Measurements from ENCODE around the gene MACROD2.

MACROD2 gene

DNA sequence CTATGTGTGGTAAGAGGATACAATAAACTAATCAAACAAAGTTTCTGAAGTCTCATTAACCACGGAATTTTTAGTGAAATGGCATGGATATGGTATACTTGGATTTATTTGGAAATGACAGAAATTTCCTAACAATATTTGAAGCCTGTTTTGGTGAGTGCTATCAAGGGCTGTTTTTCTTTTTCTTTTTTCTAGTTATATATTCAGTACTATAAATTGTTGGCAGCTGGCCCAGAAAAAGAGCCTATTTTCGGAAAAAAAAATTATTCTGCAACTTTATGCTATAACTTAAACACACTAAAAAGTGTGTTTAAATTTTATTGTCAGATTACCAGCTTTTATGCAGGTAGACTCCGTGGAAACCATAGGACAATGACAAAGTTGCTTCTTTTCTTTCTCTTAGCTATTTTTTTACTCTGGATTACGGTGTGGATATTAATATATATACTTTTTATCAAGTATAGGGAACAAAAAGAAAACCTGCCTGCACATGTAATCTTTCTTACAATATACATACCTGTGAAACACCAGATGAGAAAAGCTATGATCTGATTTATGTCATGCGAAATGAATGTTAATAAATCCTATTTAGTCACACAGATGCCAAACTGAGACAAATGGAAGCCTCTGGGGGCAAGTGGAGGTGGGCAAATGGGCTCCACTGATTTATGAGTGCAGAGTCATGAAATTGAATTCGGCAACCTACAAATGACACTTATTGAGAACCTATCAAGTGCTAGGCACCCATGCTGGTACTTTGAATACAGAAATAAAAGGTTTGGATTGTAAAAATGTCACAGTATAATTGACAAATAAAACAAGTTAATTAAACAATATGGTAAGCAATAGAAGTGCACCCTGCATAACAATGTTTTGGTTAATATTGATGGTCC lies 1261.6 kb downstream of the MACROD2 start:
- no peak for DNase-seq

DNA sequence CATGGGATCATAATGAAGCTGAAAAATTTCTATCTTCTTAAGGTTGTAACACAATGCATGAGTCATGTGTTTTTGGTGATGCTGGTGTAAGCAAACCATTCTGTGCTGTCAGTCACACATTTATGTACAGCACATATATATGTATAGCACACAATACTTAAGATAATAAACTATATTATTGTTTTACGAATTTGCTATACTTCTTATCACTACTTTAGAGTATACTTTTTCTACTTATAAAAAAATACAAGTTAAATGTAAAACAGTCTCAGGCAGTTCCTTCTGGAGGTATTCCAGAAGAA lies 1262.2 kb downstream of the MACROD2 start:
- DNase-seq, result no peak

DNA sequence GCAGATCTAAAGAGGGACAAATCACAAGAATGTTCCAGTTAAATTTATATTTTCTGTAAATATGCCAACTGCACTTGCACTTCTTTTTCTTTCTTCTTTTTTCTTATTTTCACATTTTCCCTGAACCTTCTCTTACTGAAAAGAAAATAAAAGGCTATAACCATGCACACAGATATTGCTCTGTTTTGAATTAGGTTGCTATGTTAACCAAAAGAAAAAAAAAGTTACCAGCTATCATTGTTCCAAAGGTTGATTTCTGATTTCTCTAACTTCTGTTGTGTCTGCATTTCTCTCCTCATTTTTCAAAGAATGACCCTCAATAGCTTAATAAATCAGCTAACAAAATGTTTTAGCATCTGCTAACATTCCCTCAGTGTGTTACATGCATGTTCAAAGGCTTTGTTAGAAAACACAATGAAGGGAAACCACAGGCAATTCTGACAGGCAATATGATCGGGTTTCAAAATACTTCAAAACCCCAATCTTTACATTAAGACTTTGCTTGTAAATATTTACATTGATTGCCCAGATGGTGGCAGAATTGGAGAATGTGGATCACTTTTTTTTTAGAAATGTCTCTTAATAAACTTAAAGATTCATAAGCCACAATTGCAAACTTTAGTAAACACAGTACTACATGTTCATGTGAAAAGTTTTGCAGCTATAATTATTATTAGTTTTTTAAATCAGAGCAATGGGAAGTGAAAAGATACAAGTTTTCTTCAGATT lies 1270.4 kb downstream of the MACROD2 start:
- DNase-seq, result no peak

DNA sequence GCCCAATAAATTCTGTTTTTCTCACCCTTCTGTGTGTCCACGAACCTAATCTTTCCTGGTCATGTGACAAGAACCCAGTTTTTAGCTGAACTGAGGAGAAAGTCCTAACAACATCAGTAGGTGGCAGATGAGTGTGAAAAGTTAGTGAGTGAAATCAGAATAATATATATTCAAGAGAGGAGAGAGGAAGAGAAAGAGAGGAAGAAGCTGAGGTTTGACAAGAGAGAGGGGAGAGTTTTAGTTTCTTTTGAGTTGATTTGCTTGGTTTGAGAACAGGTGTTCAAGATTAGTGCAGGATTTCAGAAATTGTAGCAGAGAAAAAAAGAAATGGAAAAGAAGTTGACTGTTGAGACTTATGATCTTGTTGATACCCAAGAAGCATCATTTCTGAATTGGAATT lies 1272.6 kb downstream of the MACROD2 start:
- no peak for DNase-seq

DNA sequence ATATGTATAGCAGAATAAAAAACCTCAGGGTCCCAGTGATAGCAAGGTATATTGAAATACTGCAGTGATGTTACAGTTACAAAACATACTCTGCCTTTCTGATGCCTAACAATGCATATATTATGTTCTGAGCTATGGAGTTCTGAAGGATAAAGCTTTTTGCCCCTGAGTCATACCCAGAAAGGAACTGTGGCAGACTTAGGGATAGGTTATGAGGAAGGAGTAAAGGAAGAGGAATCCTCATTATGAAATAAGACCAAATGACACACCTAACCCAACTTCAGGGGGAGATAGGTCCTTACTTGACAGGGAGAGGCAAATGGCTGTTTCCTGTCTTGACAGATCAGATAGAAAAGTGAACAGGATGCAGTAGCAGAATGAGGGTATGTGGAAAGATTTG lies 1282.7 kb downstream of the MACROD2 start:
- DNase-seq, result no peak

DNA sequence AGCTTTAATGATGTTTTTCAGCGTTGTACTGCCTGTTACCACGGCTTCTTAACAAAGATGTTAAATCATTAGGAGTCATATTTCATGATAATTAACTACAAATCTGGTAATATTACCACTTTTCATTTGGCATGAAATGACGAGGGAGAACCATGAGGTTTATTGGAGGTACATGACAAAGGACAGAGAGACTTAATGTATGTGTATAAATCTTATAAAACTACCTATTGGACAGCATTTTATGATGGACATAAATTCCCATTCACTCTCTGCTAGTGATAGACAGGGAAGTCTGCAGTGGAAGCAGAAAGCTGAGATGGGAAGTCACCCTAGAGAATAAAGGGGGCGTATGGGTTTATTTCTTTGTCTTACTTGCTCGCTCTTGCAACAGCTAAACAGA lies 1292.0 kb downstream of the MACROD2 start:
- DNase-seq, result no peak

DNA sequence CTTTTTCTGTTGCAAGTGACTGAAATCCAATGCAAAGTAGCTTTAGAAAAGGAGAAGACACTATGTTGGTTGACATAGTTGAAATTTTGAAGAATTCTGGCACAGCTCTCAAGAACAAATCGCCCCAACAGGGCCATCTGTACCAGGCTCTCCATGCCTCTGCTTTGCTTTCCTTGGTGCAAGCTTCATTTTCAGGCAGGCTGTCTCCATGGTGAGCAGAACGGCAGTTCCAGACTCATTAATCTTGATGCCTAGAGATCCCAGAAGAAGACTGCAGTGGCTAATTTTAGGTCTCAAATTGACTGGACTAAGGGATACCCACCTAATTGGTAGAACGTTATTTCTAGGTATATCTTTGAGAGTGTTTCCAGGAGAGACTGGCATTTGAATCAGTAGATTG lies 1292.8 kb downstream of the MACROD2 start:
- DNase-seq, result no peak

DNA sequence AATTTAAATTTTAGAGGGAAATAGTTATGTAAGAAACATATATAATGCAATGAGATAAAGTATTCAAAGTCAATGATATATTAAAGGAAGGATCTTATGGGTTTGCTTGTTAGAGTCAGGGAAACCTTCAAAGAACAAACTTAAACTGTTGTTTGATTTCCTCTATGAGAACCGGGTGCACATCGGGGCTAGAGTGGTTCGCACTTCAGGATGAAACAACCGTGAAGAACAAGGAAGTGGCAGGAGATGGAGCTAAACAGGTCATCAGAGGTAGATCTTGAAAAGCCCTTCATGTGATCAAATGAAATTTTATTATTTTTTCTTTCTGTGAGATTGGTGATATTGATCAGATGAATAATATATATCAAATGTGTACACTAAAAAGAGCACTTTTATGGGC lies 1294.0 kb downstream of the MACROD2 start:
- no peak for DNase-seq

DNA sequence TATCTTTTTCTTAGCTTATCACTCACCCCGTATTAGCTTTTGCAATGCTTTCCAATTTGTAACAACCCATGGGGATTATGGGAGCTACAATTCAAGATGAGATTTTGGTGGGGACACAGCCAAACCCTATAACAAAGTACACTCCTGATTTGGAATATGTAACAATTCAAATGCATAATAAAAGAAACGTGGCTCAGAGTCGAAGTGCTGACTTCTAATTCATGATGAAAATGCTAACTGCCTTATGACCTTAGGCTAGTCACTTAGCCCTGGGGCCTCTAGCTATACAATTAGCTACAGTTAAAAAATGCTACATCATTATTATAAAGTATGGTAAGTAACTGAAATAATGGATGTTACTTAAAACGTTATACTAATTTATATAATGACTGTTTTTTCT lies 1297.1 kb downstream of the MACROD2 start:
- DNase-seq, result no peak

DNA sequence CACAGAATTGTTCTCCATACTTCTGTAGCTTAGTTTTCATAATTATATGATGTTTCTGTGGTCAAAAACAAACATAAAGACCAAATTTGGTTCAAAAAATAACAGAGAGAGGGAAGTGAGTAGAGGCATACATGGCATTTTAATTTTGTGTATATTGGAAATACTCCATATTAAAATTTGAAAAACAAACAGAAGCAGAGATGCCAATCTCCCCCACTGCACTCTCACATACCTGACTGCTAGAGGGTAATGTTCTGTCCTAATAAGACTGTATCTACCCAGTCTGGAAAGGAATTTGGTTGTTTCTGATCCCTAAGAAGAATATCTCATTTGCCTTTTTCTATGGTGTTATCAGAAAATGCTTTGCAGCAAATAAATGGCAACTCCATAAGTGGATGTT lies 1301.1 kb downstream of the MACROD2 start:
- no peak for DNase-seq

DNA sequence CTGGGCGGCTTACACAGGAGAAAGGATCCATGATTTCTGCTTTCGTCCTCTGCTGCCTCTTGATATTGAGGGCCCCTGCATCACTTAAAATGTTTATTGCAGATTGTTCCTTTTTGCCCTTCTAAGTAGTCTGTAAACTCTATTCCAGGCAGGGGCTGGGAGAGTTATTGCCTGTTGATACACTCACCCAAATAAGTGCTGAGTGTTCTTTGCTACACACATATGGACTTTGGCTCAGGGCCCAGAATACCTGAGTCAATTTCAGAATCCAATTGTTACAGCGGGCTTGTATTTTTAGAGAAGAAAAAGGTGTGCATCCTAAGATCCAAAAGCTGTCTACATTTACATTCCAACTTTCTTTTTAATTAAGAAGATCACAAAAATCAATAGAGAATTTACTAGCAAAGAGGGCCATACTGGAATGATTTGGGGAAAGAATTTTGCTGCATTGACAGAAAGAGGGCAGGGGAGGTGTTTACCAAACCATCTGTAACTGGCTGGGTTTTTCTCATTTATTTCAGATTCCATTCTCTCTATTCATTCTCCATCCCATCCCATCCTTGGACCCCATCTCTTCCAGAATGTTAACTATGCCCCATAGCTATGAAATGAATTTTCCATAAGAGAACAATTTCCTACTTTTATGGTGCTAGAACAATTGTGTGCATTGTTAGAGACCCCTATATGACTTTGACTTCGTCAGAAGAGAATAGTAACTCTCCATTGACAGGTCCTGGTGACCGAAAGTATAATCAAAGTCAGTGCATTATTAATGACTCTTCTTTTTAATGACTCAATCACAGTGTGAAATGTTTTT lies 1302.0 kb downstream of the MACROD2 start:
- DNase-seq, result no peak

DNA sequence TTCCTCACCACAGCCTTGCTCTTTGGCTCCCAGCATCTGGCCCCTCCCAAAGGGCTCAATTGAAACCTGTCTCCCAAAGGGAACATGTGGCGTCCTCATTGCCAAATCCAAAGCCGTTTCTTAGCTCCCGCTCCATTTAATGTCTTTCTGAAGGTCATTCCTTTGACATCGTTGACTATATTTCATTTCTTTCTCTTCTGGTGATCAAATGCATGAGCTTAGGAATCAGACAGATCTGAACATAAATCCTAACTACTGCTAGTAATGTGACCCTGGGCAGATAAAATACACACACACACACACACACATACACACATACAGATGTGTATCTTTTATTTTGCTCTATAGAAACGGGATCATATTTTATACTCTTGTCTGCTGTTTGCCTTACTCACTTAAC lies 1306.8 kb downstream of the MACROD2 start:
- DNase-seq, result no peak

DNA sequence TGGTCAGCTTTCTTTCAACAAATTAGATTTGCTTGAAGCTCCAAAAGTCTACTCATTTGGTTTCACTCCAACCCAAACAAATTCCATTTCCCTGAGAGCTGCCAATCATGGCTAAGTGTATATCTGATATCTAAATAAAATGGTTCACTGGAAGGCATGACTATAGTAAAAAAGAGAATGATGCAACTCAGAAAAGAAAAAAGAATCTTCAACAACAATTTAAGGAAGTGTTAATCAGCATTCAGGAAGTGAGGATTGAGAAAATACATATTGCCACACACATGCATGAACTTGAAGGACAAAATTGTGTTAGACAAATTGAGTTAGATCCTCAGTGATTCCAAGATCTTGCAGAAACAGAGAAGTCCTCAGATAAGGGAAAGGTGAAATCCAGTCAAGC lies 1315.0 kb downstream of the MACROD2 start:
- no peak for DNase-seq

DNA sequence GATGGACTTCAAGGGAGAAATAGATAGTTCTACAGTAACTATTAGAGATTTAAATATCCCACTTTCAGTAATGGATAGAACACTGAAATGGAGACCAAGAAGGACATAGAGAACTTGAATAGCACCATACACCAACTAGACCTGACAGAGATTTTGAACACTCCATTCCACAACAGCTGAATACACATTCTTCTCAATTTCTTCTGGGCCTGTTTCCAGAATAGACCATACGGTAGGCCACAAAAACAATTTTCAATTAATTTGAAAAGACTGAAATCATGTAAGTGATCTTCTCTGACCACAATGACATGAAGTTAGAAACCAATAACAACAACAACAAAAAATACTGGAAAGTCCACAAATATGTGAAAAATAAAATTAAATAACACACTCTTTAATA lies 1321.2 kb downstream of the MACROD2 start:
- no peak for DNase-seq

DNA sequence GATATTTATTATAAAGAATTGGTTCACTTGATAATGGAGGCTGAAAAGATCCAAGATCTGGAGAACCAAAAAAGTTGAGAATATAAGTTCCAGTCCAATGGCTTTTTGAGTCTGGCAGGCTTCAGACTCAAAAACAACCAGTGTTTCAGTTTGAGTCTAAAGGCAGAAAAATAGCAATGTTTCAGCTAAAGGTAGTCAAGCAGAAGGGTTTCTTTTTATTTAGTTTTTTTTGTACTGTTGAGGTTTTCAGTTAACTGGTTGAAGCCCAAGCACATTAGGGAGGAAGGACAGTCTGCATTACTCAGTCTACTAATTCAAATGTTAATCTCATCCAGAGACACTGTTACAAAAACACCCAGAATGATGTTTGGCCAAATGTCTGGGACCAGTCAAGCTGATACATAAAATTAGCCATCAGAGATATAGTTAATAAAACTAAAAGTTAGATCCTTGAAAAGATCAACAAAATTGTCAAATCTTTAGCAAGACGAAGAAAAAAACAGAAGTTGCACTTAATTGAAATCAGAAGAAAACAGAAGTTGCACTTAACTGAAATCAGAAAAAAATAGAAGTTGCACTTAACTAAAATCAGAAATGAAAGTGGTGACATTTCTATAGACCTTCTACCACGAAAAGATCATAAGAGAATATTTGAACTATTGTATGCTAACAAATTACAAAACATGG lies 1322.4 kb downstream of the MACROD2 start:
- DNase-seq, result no peak

DNA sequence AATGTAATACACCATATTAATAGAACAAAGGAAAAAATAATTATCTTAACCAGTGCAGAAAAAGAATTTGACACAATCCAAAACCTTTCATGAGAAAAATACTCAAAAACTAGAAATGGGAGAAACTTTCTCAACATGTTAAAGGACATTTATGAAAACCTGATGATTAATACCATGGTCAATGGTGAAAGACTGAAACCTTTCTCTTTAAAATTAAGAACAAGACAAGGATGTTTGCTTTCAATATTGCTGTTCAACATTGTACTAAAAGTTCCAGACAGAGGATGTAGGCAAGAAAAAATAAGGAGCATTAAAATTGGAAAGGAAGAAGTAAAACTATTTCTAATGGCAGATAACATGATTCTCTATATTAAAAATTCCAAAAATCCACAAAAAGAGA lies 1323.4 kb downstream of the MACROD2 start:
- DNase-seq, result no peak

DNA sequence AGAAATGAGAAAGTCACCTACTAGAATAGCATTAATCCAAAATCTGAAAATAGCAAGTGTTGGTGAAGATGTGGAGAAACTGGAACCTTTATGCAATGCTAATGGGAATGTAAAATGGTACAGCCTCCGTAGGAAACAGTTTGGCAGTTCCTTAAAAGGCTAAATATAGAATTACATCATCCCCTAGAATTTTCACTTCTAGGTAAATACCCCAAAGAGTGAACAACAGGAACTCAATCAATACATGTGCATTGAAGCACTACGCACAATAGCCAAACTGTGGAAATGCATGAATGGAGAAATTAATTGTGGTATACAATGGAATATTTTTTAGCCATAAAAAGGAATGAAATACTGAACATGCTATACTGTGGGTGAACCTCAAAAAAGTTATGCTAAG lies 1324.1 kb downstream of the MACROD2 start:
- no peak for DNase-seq

DNA sequence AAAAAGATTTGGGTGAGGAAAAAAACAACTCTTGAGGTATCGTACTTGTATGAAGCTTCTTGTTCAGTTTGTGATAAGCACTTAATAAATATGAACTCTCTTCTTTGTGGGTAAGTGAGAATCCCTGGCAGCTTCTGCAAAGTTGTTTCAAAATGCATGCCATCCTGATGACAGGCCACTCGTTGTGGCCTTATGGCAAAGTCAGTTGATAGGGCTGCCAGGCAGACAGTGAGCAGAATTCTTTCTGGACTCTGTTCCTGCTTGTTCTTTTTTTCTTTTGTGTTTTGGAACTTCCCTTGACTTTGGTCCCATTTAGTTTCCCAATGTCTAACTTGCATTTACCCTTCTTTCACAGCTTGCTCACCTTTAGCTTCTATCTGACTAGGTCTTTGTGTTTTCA lies 1325.6 kb downstream of the MACROD2 start:
- no peak for DNase-seq

DNA sequence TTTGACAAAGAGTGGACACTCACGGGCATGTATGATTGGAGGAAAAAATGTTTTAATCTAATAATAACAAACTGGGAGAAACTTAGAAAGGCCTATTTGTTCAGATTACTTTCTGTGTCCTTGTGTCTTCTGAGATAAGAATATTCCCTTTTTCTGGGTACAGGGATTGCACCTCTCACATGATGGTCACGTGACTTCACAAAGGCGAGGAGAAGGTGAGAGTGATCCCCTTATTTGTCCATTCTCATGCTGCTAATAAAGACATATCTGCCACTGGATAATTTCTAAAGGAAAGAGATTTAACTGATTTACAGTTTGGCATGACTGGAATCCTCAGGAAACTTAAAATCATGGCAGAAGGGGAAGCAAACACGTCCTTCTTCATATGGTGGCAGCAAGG lies 1331.8 kb downstream of the MACROD2 start:
- no peak for DNase-seq

DNA sequence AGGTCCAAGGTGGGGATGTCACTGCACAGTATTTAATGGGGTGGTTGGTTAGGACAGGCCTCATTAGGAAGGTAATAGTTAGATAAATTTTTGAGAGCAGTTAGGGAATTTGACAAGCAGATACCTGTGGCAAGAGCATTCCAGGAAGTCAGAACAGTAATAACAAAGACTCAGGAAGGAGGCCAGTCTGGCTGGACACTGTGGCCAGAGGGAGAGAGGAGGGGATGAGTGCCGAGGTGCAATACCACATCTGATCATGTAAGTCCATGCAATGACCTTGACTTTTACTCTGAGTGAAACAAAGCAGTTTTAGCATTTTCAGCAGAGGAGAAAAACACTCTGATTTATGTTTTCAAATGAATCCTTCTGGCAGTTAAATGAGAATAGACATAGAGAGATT lies 1332.8 kb downstream of the MACROD2 start:
- DNase-seq, result no peak

DNA sequence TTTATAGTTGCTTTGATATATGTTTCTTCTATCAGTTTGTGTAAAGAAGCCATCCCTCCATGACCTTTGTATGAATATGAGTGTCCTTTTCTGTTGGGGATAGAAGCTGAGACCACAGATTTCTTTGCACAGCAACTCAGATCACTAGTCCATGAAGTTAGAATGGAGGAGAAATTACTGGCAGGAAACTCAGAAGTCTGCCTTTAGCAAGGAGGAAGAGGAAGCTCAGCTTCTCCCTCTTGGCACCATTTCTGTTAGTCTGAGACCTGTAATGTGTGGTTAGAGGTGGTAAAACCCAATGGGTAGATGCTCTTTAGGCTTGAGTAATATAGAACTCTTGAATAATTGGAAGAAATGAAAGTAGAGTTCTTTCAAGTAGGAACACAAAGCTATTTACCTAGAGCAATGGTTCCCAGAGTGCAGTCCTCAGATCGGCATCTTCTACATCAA lies 1337.4 kb downstream of the MACROD2 start:
- no peak for DNase-seq

DNA sequence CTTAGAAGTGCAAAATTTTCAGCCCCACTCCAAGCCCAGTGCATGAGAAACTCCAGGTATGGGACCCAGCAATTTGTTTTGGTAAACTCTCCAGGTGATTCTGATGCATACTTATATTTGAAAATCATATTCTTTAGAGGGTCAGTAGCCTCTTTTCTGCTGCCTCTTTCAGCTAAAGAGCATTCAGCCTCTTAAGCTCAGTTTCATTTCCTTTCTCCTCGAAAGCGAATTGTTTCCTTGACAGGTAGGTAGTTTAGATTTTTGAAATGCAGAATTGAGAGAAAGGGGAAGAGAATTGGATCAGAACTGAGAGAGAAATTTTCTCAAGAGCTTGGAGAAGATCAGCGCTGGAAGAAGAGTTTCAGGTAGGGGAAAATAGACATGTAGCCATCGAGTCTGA lies 1337.9 kb downstream of the MACROD2 start:
- no peak for DNase-seq

DNA sequence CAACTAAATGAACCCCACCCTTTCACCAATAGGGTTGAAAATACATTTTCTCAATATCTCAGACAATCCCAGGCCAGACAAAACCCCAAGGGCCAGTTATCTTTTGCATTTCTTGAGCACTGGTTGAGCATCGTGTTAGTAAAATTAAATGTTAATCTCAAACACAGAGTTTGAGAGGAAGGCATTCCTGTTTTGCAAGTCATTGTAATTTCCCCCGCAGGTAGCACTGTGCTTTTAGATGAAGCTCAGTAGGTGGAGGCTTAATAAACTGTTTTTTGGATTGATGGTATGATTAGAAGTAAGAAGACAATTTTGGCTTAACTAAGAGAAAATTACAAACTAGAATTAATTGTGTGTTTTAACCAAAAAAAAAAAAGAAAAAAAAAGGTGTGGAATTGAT lies 1340.7 kb downstream of the MACROD2 start:
- no peak for DNase-seq
